ENCODE measurements around the gene HLA-DMB.

The HLA-DMB gene

GRCh38 chr6:32940656-32941213, at the start of gene HLA-DMB:
TSS of gene HLA-DMB (minus strand) at chr6:32941028. CDS start at chr6:32940807, 221 bp downstream.
- in situ Hi-C loops (cut with MboI; ENCODE audit: low sequenced_read_pairs, unreplicated experiment) = no loop called here
- DNase-seq (ENCODE audit: low spot score) = peak; percentile 82
- no peak for TF ChIP-seq CTCF (IDR thresholded peaks at IDR 0.05; ENCODE audit: borderline replicate concordance, control extremely low read depth, extremely low read depth, insufficient read depth, missing control alignments)

DNA sequence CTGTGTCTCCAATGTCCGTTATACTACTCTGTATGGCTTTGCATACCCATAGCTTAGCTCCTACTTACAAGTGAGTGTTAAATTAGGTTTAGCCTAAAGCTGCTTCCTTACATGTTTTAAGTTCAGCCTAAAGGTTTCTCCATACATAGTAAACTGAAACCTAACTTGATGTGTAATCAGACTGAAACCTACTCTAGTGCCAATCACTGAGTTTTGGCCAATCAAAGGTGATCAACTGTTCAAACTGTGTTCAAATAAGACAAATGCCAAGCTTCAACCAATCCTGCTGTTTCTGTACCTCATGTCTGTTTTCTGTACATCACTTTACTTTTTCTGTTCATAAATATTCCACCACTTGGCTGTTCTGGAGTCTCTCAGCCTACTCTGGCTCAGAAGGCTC, 48.5 kb upstream of the HLA-DMB start:
- DNase-seq (ENCODE audit: low spot score) = no peak
- TF ChIP-seq CTCF (IDR thresholded peaks at IDR 0.05; ENCODE audit: borderline replicate concordance, control extremely low read depth, extremely low read depth, insufficient read depth, missing control alignments) = no peak
- in situ Hi-C loops (cut with MboI; ENCODE audit: low sequenced_read_pairs, unreplicated experiment) = loop anchor here (5.0 kb wide), 1 partner anchor 102 kb away; no protein-coding TSS in a partner anchor

- in situ Hi-C loops (cut with MboI; ENCODE audit: low sequenced_read_pairs, unreplicated experiment) = loop anchor here (5.0 kb wide), 1 partner anchor 98 kb away; no protein-coding TSS in a partner anchor
- DNase-seq (ENCODE audit: low spot score) = peak; percentile 74
- peak; percentile 84 for TF ChIP-seq CTCF (IDR thresholded peaks at IDR 0.05; ENCODE audit: borderline replicate concordance, control extremely low read depth, extremely low read depth, insufficient read depth, missing control alignments)
These were observed 44.0 kb upstream of the HLA-DMB start for GRCh38 chr6:32984622-32985389.

DNA sequence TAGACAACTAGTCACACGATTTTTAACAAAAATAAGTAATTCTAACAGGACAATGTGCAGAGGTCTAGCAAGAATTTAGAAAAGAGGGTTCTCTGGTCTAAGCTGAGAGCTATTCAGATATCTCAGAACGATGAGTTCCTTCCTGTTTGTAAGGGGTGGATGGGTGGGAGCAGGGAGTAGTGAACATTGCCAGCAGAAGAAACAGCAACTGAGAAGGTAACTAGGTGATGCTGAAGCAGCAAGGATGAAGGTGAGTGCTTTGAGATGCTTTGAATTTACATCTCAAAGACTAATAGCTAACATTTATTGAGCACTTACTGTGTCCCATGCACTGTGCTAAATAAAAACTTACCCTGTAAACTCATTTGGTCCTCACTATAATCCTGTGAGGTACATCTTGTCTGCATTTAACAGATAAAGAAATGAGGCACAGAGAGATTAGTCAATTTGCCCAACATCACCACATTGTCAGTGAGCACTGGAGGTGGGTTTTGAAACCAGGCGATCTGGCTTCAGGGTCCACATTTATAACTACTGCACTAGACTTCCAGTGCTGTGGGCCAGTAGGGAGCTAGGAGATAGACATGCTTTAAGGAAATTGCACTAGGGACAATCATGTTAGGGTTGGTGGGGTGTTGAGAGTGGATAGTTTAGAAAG, 43.3 kb upstream of the HLA-DMB start:
- no peak for TF ChIP-seq CTCF (IDR thresholded peaks at IDR 0.05; ENCODE audit: borderline replicate concordance, control extremely low read depth, extremely low read depth, insufficient read depth, missing control alignments)
- in situ Hi-C loops (cut with MboI; ENCODE audit: low sequenced_read_pairs, unreplicated experiment) = no loop called here
- DNase-seq (ENCODE audit: low spot score) = no peak

DNA sequence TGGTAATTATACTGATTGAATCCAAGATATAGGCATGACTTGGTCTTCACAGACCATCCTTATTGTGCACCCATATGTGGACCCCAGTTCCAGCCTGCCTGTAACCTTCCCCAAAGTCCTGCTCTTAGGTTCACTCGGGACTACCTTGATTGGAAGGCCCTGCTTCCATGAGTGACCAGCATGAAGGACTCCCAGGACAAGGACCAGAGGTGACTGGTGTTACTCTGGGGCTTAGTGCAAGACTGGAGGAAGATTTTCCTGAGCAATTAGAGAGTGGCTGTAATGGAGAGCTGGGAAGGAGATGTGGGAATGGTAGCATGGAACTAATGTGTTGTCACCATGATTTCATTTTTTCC, 42.6 kb upstream of the HLA-DMB start:
- in situ Hi-C loops (cut with MboI; ENCODE audit: low sequenced_read_pairs, unreplicated experiment) = no loop called here
- no peak for DNase-seq (ENCODE audit: low spot score)
- TF ChIP-seq CTCF (IDR thresholded peaks at IDR 0.05; ENCODE audit: borderline replicate concordance, control extremely low read depth, extremely low read depth, insufficient read depth, missing control alignments) = no peak

- in situ Hi-C loops (cut with MboI; ENCODE audit: low sequenced_read_pairs, unreplicated experiment) = no loop called here
- no peak for DNase-seq (ENCODE audit: low spot score)
- TF ChIP-seq CTCF (IDR thresholded peaks at IDR 0.05; ENCODE audit: borderline replicate concordance, control extremely low read depth, extremely low read depth, insufficient read depth, missing control alignments) = no peak
These were observed 42.1 kb upstream of the HLA-DMB start for GRCh38 chr6:32982702-32983492.

Measured in GM13976 (cell line).